Astrocyte (in vitro differentiated cells and primary cell): ENCODE results near the gene ISG15. TPM values are rescaled to one million over a fixed set of nuclear protein-coding genes. Genes with fewer than 3 reads are reported as not detected.
A peak's percentile ranks its signal among the peaks of the same experiment; 100 is the strongest.

ENCODE experiments used
- DNase-seq: peaks from one replicate; pipeline ENCODE4 v3.0.0-alpha.2; 2010; ENCODE audit warnings: low read depth
- FAIRE-seq: peaks from 2 replicates; lab custom pipeline; 2011; peaks lifted over from hg19 to GRCh38; lab: Jason Lieb, UNC
- H2AFZ ChIP-seq: 2 replicates; pipeline ENCODE4 v1.6.0; 2012; ENCODE audit warnings: low read depth, low read length, inconsistent platforms
- H3K27ac ChIP-seq: 2 replicates; pipeline ENCODE4 v1.5.1; 2011; ENCODE audit warnings: low read depth, low read length, inconsistent platforms
- H3K27me3 ChIP-seq: 2 replicates; pipeline ENCODE4 v1.6.0; 2011; ENCODE audit warnings: low read length, inconsistent platforms; ENCODE audit not compliant: insufficient read depth
- H3K36me3 ChIP-seq: 2 replicates; pipeline ENCODE4 v1.5.1; 2011; ENCODE audit warnings: low read length, inconsistent platforms; ENCODE audit not compliant: insufficient read depth
- H3K4me1 ChIP-seq: 2 replicates; pipeline ENCODE4 v1.5.1; 2011; ENCODE audit warnings: low read length, inconsistent platforms; ENCODE audit not compliant: insufficient read depth
- H3K4me2 ChIP-seq: 2 replicates; pipeline ENCODE4 v1.6.0; 2012; ENCODE audit warnings: low read length, inconsistent platforms
- H3K4me3 ChIP-seq: 2 replicates; pipeline ENCODE4 v1.5.1; 2011; ENCODE audit warnings: low read depth, mild to moderate bottlenecking, low read length, inconsistent platforms; ENCODE audit not compliant: insufficient read depth
- H3K79me2 ChIP-seq: 2 replicates; pipeline ENCODE4 v1.6.0; 2012; ENCODE audit warnings: mild to moderate bottlenecking, low read length, inconsistent platforms; ENCODE audit not compliant: insufficient read depth
- H3K9ac ChIP-seq: 2 replicates; pipeline ENCODE4 v1.6.0; 2012; ENCODE audit warnings: mild to moderate bottlenecking, low read length, inconsistent platforms
- H3K9me3 ChIP-seq: 2 replicates; pipeline ENCODE4 v1.5.1; 2012; ENCODE audit warnings: low read depth, mild to moderate bottlenecking, low read length, inconsistent platforms; ENCODE audit not compliant: insufficient read depth
- H4K20me1 ChIP-seq: 2 replicates; pipeline ENCODE4 v1.6.0; 2012; ENCODE audit warnings: low read length, inconsistent platforms; ENCODE audit not compliant: insufficient read depth
- H3K27ac Mint-ChIP-seq: one replicate; pipeline ENCODE4 v1.8.0; 2021; ENCODE audit warnings: mild to moderate bottlenecking, mixed read lengths; ENCODE audit not compliant: unreplicated experiment
- H3K27me3 Mint-ChIP-seq: one replicate; pipeline ENCODE4 v1.8.0; 2021; ENCODE audit warnings: low read depth, mixed read lengths; ENCODE audit not compliant: unreplicated experiment
- H3K36me3 Mint-ChIP-seq: one replicate; pipeline ENCODE4 v1.8.0; 2021; ENCODE audit warnings: low read depth, mixed read lengths; ENCODE audit not compliant: unreplicated experiment
- H3K4me1 Mint-ChIP-seq: one replicate; pipeline ENCODE4 v1.8.0; 2021; ENCODE audit warnings: low read depth, mixed read lengths; ENCODE audit not compliant: unreplicated experiment
- H3K4me3 Mint-ChIP-seq: one replicate; pipeline ENCODE4 v1.8.0; 2021; ENCODE audit warnings: mild to moderate bottlenecking, moderate library complexity, mixed read lengths; ENCODE audit not compliant: unreplicated experiment
- H3K9me3 Mint-ChIP-seq: one replicate; pipeline ENCODE4 v1.8.0; 2021; ENCODE audit warnings: mild to moderate bottlenecking, mixed read lengths; ENCODE audit not compliant: unreplicated experiment
- CTCF ChIP-seq: IDR thresholded peaks from 2 replicates; pipeline ENCODE4 v1.5.1; 2011; ENCODE audit warnings: low read depth, mild to moderate bottlenecking, inconsistent platforms, low read length, moderate library complexity; ENCODE audit not compliant: insufficient read depth
- EZH2 ChIP-seq: IDR thresholded peaks from 2 replicates; pipeline ENCODE4 v1.6.1; 2012; ENCODE audit warnings: mild to moderate bottlenecking, low read length, inconsistent platforms; ENCODE audit not compliant: insufficient read depth
- total RNA-seq: library from RNA; stranded (reverse); gene quantifications from 2 replicates; pipeline ENCODE4 v1.2.1, GENCODE V29; 2021

The ISG15 gene
- total RNA-seq, 1 donor from 2014 or later = 1,830 TPM

DNA sequence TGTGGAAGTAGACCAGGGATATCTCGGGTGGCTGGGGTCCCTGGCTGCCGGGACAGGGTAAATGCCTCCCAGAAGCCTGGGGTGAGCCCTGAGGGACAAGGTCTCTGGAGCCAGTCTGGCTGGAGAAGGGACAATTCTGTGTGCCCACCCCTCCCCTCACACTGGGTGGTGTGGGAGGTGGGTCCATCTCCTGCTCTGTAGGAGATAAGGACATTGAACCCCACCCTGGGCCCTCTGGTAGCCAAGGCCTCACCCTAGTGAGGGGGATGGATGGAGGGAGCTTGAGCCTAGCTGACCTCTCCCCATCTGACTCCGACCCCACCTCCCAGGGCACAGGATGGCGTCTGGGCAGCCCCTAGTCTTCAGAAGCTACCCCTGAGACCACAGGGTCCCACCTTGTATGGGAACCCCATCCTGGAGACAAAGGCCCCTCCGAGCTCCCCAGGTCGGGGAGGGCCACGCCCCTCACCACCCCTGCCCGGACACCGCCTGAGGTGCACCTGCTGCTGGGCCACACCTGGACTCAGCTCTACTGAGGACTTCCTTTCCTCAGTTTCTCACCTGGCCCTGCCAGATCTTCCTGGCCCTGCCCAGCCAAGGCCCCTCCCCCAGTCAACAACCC is 11.0 kb downstream of the ISG15 start:
- Mint-ChIP-seq H3K4me1 (peaks cover 22% of the 10 kb centered on the region), H3K9me3 (no peaks in the 10 kb centered on the region), H3K36me3 (peaks cover 5% of the 10 kb centered on the region), H3K27ac (no peak overlapping the region), H3K4me3 (peak overlapping the region; percentile 66), H3K27me3 (no peaks in the 10 kb centered on the region)
- Histone ChIP-seq H4K20me1 (peaks cover 62% of the 10 kb centered on the region), H3K27ac (peak overlapping the region; percentile 50), H3K4me1 (peaks cover 40% of the 10 kb centered on the region), H3K4me3 (peak overlapping the region; percentile 37), H3K79me2 (peaks cover 71% of the 10 kb centered on the region), H3K4me2 (peak overlapping the region; percentile 95), H3K9me3 (no peaks in the 10 kb centered on the region), H3K9ac (peak overlapping the region; percentile 71), H3K27me3 (no peaks in the 10 kb centered on the region), H2AFZ (no peak overlapping the region), H3K36me3 (no peaks in the 10 kb centered on the region)
- no peak for FAIRE-seq
- no peak for DNase-seq
- TF ChIP-seq CTCF (no peak), EZH2 (no peak)

DNA sequence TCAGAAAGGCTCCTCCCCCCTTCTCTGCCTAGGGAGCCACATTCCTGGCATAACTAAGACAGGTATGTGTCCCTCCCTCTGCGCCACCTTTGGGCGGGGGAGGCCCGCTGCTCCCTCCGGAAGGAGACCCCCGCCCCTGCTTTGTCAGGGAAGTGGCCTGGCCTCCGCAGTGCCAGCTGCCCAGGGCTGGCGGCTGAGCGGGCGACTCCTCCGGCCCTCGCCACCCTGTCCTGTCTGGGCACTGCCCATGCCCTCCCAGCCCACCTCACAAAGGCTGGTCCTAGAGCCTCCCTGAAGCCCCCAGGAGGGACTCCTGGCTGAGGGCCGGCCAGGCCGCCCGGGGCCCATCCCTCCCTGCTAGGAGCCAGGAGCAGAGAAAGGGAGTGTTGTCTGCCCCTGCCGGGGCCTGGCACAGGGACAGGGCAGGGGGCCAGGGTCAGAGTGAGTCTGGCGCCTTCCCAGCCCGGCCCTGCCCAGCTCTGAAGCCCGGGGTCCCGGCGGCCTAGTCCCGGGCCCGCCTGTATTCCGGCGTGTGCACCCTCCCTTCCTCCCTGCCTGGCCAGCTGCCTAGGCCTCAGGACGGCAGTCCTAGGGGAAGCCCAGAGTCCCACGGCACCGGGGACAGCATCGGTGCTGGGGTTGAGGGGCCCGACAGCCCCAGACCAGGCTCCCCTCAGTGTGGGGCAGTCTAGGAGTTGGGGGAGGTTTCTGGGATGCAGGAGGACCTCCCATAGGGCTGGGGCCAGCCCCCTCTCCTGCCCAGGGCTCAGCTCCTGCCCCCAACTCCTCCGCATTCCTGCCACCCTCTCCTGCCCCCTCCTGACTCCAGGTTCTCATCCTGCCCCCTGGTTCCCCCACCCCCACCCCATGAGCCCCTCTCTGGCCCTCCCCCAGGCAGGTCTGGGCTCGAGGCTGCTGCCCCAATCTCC is 11.7 kb downstream of the ISG15 start:
- H2AFZ ChIP-seq = no peak overlapping the region
- H3K36me3 Mint-ChIP-seq = peaks cover 5% of the 10 kb centered on the region
- H3K4me1 ChIP-seq = peaks cover 40% of the 10 kb centered on the region
- no peaks in the 10 kb centered on the region for H3K9me3 ChIP-seq
- peaks cover 69% of the 10 kb centered on the region for H4K20me1 ChIP-seq
- no peaks in the 10 kb centered on the region for H3K27me3 Mint-ChIP-seq
- peak overlapping the region; percentile 71 for H3K9ac ChIP-seq
- DNase-seq (peak; percentile 56), FAIRE-seq (no peak)
- H3K4me1 Mint-ChIP-seq = peaks cover 22% of the 10 kb centered on the region
- peak overlapping the region; percentile 50 for H3K27ac ChIP-seq
- peaks cover 71% of the 10 kb centered on the region for H3K79me2 ChIP-seq
- TF ChIP-seq CTCF (no peak), EZH2 (no peak)
- no peak overlapping the region for H3K27ac Mint-ChIP-seq
- peak overlapping the region; percentile 95 for H3K4me2 ChIP-seq
- peak overlapping the region; percentile 66 for H3K4me3 Mint-ChIP-seq
- H3K4me3 ChIP-seq = peak overlapping the region; percentile 37
- no peaks in the 10 kb centered on the region for H3K27me3 ChIP-seq
- H3K36me3 ChIP-seq = no peaks in the 10 kb centered on the region
- no peaks in the 10 kb centered on the region for H3K9me3 Mint-ChIP-seq
